K562 (cell line): Measurements from ENCODE around the gene SPAG16. TPM values are rescaled to one million over a fixed set of nuclear protein-coding genes. Genes with fewer than 3 reads are reported as not detected.

ENCODE experiments used
- RFX1 ChIP-seq: fragments of 450-650 bp; IDR thresholded peaks from 2 replicates; pipeline ENCODE4 v1.6.1; 2016; ENCODE audit warnings: mild to moderate bottlenecking, moderate library complexity
- USF1 ChIP-seq: sonication (generic); formaldehyde crosslinking; IDR thresholded peaks from 2 replicates; pipeline ENCODE4 v1.9.0; 2022; ENCODE audit warnings: mild to moderate bottlenecking, missing genetic modification reagents
- ZNF780A ChIP-seq: fragments of 250-450 bp; sonication (Bioruptor Pico); IDR thresholded peaks from 2 replicates; pipeline ENCODE4 v1.5.0; 2021; ENCODE audit warnings: mild to moderate bottlenecking
- polyA plus RNA-seq, 8 experiments: library from polyadenylated mRNA; depleted of rRNA in 4 of 8; stranded (reverse) in 5 of 8; unstranded in 3 of 8; fragments of >200 nt; fragmentation: Nextera tagmentation in 2 of 8; fragmentation: Illumina TruSeq in 1 of 8; extraction: Ambion mirVana in 2 of 8; extraction: Trizol in 1 of 8; gene quantifications; 2 replicates each; pipeline versions ENCODE4 v1.2.1 to v1.2.3, GENCODE V29; 2011 to 2014; ENCODE audit warnings: inconsistent platforms in 1 of 8, missing spikeins in 1 of 8
- total RNA-seq, 7 experiments: library from RNA; depleted of rRNA in 6 of 7; stranded (reverse); fragments of >200 nt in 6 of 7; fragmentation: Illumina TruSeq in 2 of 7; extraction: Trizol in 2 of 7; gene quantifications; 2 replicates each; pipeline versions ENCODE4 v1.2.1 to v1.2.3, GENCODE V29; 2011 to 2021; ENCODE audit warnings: low replicate concordance in 1 of 7
- TF ChIP-seq, protein P1 (sequence below): sonication (generic); formaldehyde crosslinking; IDR thresholded peaks from 2 replicates; pipeline ENCODE4 v1.8.1; 2023; ENCODE audit warnings: missing genetic modification reagents, mild to moderate bottlenecking, borderline replicate concordance
- TF ChIP-seq, protein P2 (sequence below): sonication (generic); formaldehyde crosslinking; IDR thresholded peaks from 2 replicates; pipeline ENCODE4 v1.8.0; 2022; ENCODE audit warnings: mild to moderate bottlenecking, missing genetic modification reagents, borderline replicate concordance
- TF ChIP-seq, protein P3 (sequence below): fragments of 450-650 bp; IDR thresholded peaks from 2 replicates; pipeline ENCODE4 v1.6.1; 2016; ENCODE audit warnings: low read depth, mild to moderate bottlenecking, moderate library complexity

Gene SPAG16
- total and polyA plus RNA-seq, 9 of the 15 experiments (the other 6 are each of a cell fraction or from before 2014, with no cell fraction given) = 0.98 to 5.9 (median 3.5) TPM

DNA sequence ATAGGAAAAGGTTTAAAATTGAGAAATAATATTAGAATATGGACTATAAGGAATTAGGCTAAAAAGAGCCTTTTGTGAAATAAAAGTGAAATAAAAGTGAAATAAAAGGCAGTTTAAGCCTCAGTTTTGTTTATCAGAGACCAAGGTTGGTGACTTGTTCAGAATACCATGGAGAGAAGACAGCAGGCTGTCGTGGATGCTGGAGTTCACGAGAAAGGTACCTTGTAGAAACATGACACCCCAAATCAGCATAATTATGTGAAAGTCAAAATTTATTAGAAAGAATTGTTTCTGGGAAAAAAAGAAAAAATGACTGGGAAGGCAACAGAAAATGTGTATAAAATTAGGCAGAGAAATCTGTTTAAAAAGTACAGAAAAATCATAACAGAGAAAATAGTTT, 46.5 kb upstream of the SPAG16 start (continued):
- TF ChIP-seq, protein P1, sequence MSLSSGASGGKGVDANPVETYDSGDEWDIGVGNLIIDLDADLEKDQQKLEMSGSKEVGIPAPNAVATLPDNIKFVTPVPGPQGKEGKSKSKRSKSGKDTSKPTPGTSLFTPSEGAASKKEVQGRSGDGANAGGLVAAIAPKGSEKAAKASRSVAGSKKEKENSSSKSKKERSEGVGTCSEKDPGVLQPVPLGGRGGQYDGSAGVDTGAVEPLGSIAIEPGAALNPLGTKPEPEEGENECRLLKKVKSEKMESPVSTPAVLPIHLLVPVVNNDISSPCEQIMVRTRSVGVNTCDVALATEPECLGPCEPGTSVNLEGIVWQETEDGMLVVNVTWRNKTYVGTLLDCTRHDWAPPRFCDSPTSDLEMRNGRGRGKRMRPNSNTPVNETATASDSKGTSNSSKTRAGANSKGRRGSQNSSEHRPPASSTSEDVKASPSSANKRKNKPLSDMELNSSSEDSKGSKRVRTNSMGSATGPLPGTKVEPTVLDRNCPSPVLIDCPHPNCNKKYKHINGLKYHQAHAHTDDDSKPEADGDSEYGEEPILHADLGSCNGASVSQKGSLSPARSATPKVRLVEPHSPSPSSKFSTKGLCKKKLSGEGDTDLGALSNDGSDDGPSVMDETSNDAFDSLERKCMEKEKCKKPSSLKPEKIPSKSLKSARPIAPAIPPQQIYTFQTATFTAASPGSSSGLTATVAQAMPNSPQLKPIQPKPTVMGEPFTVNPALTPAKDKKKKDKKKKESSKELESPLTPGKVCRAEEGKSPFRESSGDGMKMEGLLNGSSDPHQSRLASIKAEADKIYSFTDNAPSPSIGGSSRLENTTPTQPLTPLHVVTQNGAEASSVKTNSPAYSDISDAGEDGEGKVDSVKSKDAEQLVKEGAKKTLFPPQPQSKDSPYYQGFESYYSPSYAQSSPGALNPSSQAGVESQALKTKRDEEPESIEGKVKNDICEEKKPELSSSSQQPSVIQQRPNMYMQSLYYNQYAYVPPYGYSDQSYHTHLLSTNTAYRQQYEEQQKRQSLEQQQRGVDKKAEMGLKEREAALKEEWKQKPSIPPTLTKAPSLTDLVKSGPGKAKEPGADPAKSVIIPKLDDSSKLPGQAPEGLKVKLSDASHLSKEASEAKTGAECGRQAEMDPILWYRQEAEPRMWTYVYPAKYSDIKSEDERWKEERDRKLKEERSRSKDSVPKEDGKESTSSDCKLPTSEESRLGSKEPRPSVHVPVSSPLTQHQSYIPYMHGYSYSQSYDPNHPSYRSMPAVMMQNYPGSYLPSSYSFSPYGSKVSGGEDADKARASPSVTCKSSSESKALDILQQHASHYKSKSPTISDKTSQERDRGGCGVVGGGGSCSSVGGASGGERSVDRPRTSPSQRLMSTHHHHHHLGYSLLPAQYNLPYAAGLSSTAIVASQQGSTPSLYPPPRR (CRISPR knock-in tag) = no peak
- no peak for TF ChIP-seq ZNF780A
- no peak for TF ChIP-seq USF1
- TF ChIP-seq, protein P2, sequence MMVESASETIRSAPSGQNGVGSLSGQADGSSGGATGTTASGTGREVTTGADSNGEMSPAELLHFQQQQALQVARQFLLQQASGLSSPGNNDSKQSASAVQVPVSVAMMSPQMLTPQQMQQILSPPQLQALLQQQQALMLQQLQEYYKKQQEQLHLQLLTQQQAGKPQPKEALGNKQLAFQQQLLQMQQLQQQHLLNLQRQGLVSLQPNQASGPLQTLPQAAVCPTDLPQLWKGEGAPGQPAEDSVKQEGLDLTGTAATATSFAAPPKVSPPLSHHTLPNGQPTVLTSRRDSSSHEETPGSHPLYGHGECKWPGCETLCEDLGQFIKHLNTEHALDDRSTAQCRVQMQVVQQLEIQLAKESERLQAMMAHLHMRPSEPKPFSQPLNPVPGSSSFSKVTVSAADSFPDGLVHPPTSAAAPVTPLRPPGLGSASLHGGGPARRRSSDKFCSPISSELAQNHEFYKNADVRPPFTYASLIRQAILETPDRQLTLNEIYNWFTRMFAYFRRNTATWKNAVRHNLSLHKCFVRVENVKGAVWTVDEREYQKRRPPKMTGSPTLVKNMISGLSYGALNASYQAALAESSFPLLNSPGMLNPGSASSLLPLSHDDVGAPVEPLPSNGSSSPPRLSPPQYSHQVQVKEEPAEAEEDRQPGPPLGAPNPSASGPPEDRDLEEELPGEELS = no peak
- TF ChIP-seq, protein P3, sequence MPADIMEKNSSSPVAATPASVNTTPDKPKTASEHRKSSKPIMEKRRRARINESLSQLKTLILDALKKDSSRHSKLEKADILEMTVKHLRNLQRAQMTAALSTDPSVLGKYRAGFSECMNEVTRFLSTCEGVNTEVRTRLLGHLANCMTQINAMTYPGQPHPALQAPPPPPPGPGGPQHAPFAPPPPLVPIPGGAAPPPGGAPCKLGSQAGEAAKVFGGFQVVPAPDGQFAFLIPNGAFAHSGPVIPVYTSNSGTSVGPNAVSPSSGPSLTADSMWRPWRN = no peak
- no peak for TF ChIP-seq RFX1
